HG03139 (cell line): ENCODE results near the gene HOXC5.

Experiments used
- ATAC-seq: cut with Tn5 transposase; IDR thresholded peaks from one replicate; pipeline ENCODE4 v1.9.1; 2021; ENCODE audit not compliant: unreplicated experiment

The HOXC5 gene

GRCh38 chr12:53995378-53996239 is 37.2 kb upstream of the HOXC5 start:
- no peak for ATAC-seq

- no peak for ATAC-seq
Measured at GRCh38 chr12:53996240-53997203, 36.3 kb upstream of the HOXC5 start.

- no peak for ATAC-seq
Measured at GRCh38 chr12:53997204-53998109, 35.4 kb upstream of the HOXC5 start.

GRCh38 chr12:53998110-53998899 is 34.5 kb upstream of the HOXC5 start:
- no peak for ATAC-seq

GRCh38 chr12:53998900-53999236 is 34.0 kb upstream of the HOXC5 start:
- ATAC-seq = no peak

- no peak for ATAC-seq
Measured at GRCh38 chr12:53999559-54000115, 33.2 kb upstream of the HOXC5 start.

GRCh38 chr12:54000116-54001114 is 32.4 kb upstream of the HOXC5 start, which contains the start of gene HOXC9:
HOXC9 (plus strand) TSS chr12:54000161; CDS start chr12:54000189, 28 bp downstream.
- no peak for ATAC-seq

- ATAC-seq = no peak
Measured at GRCh38 chr12:54001283-54002187, 31.3 kb upstream of the HOXC5 start.

- ATAC-seq = no peak
Measured at GRCh38 chr12:54002278-54002914, 30.5 kb upstream of the HOXC5 start.

GRCh38 chr12:54002915-54003389 is 29.9 kb upstream of the HOXC5 start:
- ATAC-seq = no peak

- no peak for ATAC-seq
Measured at GRCh38 chr12:54003625-54004024, 29.2 kb upstream of the HOXC5 start.

GRCh38 chr12:54004063-54004840 is 28.6 kb upstream of the HOXC5 start:
- ATAC-seq = no peak

- ATAC-seq = no peak
Measured at GRCh38 chr12:54004841-54005530, 27.9 kb upstream of the HOXC5 start.

GRCh38 chr12:54005531-54005852 is 27.4 kb upstream of the HOXC5 start:
- ATAC-seq = no peak

- peak; percentile 58 for ATAC-seq
Measured at GRCh38 chr12:54005853-54006558, 26.8 kb upstream of the HOXC5 start.
